AG09319 (cell line): ENCODE measurements around the gene C18orf54.
"Not testable (repeated sequence)": the region's sequence is repeated elsewhere in the genome, so short reads cannot be mapped to it uniquely, and the experiment has no call there.

Source experiments
- DNase-seq: peaks from one replicate; pipeline ENCODE4 v3.0.0-alpha.2; 2010; ENCODE audit warnings: low read depth; ENCODE audit errors: extremely low read depth
- TF ChIP-seq, protein P1 (sequence below): IDR thresholded peaks from 2 replicates; pipeline ENCODE4 v1.5.1; 2011; ENCODE audit warnings: low read depth, mild to moderate bottlenecking, inconsistent platforms, low read length, moderate library complexity

The C18orf54 gene

DNA sequence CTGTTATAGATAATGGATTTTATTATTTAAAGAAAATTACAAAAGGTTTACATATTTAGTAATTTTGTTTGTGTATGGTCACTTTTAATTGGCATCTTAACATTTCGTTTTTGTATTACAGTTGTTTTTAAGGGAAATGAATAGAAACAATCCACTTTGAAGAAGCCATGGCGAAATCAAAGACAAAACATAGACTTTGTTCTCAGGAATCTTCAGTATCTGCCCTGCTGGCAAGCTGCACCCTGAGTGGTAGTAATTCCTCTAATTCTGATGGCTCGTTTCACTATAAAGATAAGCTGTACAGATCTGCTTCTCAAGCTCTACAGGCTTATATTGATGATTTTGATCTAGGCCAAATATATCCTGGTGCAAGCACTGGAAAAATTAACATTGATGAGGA, 2.7 kb downstream of the C18orf54 start:
- DNase-seq = no peak
- TF ChIP-seq, protein P1, sequence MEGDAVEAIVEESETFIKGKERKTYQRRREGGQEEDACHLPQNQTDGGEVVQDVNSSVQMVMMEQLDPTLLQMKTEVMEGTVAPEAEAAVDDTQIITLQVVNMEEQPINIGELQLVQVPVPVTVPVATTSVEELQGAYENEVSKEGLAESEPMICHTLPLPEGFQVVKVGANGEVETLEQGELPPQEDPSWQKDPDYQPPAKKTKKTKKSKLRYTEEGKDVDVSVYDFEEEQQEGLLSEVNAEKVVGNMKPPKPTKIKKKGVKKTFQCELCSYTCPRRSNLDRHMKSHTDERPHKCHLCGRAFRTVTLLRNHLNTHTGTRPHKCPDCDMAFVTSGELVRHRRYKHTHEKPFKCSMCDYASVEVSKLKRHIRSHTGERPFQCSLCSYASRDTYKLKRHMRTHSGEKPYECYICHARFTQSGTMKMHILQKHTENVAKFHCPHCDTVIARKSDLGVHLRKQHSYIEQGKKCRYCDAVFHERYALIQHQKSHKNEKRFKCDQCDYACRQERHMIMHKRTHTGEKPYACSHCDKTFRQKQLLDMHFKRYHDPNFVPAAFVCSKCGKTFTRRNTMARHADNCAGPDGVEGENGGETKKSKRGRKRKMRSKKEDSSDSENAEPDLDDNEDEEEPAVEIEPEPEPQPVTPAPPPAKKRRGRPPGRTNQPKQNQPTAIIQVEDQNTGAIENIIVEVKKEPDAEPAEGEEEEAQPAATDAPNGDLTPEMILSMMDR = no peak

DNA sequence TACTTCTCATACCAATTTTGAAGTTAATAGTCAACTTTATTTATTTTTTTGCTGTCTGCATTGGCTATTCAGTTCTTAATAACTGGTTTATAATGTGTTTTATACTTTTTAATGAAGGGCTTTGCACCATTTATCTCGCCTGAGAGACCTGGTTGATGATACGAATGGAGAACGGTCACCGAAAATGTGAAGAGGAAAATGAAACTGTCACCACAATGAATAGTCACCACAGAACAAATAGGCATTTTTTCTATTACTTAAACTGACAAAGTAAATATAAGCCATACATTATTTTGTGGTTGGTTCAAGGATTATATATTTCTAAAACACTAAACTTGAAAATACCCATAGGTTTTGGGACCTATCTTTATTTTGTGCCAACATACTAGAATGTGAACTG, 20.4 kb downstream of the C18orf54 start:
- TF ChIP-seq, protein P1 = no peak
- no peak for DNase-seq

DNA sequence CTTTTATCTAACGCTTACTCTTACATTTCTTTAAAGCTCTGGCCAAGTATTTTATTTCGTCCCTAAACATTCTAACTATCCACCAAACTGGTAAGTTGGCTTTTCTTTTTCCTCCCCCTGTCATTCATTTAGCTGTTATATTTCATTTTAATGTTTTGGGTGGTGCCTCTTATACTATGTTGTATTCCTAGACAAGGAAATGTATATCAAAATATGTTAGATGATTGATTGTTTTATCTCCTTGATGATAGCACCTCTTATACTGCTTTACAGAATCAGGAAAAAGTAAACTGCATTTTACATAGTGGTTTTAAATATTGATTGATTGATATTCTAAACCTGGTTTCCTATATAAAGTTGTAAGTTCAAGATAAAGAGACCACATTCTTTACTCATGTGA, 23.9 kb downstream of the C18orf54 start:
- TF ChIP-seq, protein P1 = no peak
- DNase-seq = no peak

DNA sequence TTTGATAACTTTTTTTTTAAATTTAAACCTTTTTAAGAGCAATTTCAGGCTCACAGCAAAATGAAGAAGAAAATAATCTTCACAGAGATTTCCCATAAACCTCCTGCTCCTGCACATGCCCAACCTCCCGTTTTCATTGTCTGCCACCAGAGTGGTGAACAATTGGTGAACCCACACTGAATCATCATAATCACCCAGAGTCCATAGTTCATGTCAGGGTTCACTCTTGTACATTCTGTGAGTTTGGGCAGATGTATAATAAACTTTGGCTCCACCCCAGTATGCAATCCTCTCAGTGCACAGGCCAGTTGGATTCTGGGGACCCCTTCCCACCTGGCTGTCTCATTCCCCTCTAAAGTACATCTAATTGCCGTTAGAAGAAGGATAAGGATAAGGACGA, 24.4 kb downstream of the C18orf54 start:
- DNase-seq = no peak
- TF ChIP-seq, protein P1 = no peak

DNA sequence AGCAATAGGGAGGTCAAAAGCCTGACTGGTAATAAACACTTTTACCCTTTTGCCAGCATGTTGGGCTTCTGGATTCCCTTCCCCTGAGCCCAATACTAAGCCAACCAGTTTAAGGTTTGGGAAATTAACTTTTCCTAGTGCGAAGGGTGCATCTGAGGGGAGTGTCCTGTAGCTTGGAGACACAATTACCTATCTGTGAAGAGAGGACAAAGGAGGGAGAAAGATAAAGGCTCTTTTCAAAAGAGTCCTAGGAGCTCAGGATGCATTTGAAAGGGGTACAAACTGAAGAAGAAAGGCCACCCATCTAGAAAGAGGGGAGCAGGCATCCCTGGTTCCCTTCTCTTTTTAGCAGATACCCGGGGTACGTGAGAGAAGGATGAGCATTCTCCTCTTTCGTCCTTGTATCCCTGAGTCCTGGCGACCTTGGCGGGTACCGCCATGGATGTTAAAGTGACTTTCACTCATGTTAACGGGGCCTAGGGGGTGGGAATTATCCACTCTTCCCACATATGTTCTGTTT, 25.1 kb downstream of the C18orf54 start:
- TF ChIP-seq, protein P1 = no peak
- no peak for DNase-seq

DNA sequence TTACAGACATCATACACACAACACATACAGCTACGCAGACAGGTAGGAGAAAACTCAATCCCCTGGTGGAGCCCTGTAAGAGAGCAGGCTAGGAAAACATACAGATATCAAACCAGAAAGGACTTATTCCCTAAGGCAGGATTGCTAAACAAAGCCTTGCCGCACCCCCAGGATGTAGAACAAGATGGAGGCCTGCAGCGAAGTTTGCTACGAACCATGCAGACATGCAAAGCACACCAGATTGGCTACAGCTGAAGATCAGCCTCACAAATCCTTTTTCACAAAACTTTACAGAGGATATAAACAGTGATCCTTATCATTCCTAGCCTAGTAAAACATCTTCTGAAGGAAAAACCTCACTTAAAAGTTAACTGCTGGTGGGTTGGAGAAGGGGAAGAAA, 28.3 kb downstream of the C18orf54 start:
- TF ChIP-seq, protein P1 = no peak
- DNase-seq = no peak

DNA sequence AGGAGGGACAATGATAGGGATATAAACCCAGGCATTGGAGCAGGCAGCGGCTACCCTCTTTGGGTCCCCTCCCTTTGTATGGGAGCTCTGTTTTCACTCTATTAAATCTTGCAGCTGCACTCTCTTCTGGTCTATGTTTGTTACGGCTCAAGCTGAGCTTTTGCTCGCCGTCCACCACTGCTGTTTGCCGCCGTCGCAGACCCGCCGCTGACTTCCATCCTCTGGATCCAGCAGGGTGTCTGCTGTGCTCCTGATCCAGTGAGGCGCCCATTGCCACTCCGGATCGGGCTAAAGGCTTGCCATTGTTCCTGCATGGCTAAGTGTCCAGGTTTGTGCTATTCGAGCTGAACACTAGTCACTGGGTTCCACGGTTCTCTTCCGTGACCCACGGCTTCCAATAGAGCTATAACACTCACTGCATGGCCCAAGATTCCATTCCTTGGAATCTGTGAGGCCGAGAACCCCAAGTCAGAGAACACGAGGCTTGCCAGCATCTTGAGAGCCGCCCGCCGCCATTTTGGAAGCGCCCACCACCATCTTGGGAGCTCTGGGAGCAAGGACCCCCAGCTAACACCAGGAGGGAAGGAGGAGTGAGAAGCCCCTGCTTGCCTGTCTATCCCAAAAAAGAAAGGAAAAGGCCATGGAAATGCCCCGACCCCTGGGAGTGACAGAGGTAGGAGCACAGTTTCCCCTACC, 29.2 kb downstream of the C18orf54 start:
- not testable (repeated sequence) for DNase-seq

DNA sequence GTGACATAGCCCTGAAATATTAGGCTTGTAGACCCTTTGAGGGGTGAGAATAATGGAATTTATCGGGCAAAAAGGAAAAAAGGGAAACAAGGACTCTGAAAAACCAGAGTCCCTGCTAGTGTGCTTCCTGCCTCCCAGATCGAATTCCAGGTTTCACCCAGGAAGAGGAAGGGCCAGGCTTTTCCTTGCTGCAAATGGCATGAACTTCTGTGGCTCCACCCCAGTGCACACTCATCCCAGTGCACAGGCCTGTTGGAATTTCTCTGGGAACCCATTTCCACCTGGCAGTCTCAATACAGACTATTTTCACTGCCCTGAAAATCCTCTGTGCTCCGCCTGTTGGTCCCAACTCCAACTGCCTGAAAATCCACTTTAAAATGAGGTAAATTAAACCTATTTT, 29.9 kb downstream of the C18orf54 start:
- TF ChIP-seq, protein P1 = no peak
- no peak for DNase-seq
